ENCODE results near the gene TRAF3.
"Not testable (repeated sequence)": the region's sequence is repeated elsewhere in the genome, so short reads cannot be mapped to it uniquely, and the experiment has no call there.

The TRAF3 gene

GRCh38 chr14:102809870-102810269 lies 32.6 kb downstream of the TRAF3 start:
- DNase-seq = no peak

GRCh38 chr14:102810523-102810922 lies 33.3 kb downstream of the TRAF3 start:
- DNase-seq = no peak

GRCh38 chr14:102811254-102811963 lies 34.2 kb downstream of the TRAF3 start:
- DNase-seq = no peak

DNA sequence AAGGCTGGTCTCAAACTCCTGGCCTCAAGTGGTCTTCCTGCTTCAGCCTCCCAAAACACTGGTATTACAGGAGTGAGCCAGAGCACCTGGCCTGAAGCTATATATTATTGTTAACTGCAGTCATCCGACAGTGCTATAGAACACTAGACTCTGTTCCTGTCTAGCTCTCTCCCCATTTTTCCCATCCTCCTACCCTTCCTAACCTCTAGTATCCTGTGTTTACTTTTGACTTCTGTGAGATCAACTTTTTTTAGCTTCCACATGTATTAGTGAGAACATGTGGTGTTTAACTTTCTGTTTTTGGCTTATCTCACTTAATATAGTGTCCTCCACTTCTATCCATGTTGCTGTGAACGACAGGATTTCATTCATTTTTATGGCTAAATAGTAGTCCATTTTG lies 34.7 kb downstream of the TRAF3 start:
- no peak for DNase-seq

DNA sequence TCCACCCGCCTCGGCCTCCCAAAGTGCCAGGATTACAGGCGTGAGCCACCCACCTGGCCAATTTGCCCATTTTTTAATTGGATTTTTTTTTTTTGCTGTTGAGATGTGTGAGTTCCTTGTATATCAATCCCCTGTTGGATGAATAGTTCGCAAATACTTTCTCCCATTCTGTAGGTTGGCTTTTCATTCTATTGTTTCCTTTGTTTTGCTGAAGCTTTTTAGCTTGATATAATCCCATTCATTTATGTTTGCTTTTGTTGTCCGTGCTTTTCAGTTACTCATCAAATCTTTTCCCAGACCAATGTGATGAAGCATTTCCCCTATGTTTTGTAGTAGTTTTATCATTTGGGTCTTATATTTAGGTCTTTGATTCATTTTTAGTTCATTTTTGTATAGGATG lies 36.4 kb downstream of the TRAF3 start:
- no peak for DNase-seq

GRCh38 chr14:102817318-102817717 lies 40.1 kb downstream of the TRAF3 start:
- no peak for DNase-seq

DNA sequence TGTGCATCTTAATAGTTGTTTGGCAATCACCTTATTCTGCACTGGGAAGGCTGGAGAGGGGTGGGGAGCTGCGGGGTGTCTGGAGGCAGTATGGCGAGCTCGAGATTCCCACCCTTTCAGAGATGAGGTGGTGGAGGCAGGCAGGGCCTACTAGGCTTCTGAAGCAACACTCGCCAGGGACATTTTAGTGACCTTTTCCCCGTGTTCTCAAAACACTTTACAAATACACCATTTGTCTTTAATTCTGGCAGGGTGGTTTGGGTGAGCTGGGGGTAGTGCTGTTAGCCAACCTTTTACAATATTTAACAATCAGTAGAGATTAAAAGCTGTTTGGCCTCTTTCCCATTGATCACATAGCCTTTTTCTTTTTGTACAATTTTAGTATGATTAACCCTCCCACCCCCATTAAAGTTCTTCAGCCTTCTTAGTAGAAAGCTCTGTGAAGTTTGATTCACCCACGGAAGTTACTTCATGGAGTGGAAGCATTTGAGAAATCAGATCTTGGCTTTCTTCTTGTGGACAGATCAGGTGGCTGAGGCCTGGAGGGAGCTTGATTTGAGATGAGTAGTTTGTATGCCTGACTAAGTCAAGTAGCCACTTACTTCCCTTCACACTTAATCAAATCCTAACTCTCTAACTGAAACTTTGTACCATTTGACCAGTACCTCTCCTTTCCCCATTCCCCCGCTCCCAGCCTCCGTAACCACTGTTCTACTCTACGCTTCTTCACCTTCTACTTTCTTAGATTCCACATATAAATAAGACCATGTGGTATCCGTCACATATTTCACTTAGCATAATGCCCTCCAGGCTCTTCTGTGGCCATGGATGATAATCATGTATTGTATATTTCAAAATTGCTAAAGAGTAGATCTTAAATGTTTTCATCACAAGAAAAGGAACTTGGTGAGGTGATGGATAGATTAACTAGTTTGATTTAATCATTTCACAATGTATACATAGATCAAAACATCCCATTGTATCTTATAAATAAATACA lies 41.0 kb downstream of the TRAF3 start:
- no peak for DNase-seq

GRCh38 chr14:102819176-102819628 lies 42.0 kb downstream of the TRAF3 start:
- peak in 1 of 2 experiments; percentile 61 for DNase-seq

- DNase-seq = no peak
These were observed 42.6 kb downstream of the TRAF3 start for GRCh38 chr14:102819747-102820330.

- no peak for DNase-seq
These were observed 44.0 kb downstream of the TRAF3 start for GRCh38 chr14:102821252-102821651.

- DNase-seq = no peak
These were observed 45.1 kb downstream of the TRAF3 start for GRCh38 chr14:102822311-102822863.

GRCh38 chr14:102822887-102823286 lies 45.6 kb downstream of the TRAF3 start:
- DNase-seq = not testable (repeated sequence)

DNA sequence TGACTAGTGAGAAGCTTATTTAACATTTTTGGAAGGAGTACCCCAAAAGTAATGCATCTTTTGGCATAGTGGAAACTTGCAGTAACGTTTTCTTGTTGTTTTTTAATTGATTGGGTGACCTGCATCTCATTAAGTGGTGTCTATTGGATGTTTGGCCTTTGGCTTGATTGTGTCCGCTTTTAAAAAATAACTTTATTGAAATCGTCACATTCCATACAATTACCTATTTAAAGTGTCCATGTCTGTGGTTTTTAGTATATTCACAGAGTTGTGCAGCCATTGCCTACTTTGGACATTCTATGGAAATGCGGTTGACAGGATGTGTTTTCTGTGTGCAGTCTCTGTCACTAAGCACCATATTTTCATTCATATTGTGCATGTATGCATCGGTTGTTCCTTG lies 46.3 kb downstream of the TRAF3 start:
- DNase-seq = no peak

GRCh38 chr14:102824832-102825231 lies 47.6 kb downstream of the TRAF3 start:
- no peak for DNase-seq

GRCh38 chr14:102825307-102826095 lies 48.3 kb downstream of the TRAF3 start:
- DNase-seq = no peak

- no peak for DNase-seq
These were observed 48.9 kb downstream of the TRAF3 start for GRCh38 chr14:102826161-102826560.

- no peak for DNase-seq
These were observed 49.8 kb downstream of the TRAF3 start for GRCh38 chr14:102826751-102827675.

GRCh38 chr14:102827716-102828115 lies 50.5 kb downstream of the TRAF3 start:
- peak in 1 of 2 experiments; percentile 60 for DNase-seq

DNA sequence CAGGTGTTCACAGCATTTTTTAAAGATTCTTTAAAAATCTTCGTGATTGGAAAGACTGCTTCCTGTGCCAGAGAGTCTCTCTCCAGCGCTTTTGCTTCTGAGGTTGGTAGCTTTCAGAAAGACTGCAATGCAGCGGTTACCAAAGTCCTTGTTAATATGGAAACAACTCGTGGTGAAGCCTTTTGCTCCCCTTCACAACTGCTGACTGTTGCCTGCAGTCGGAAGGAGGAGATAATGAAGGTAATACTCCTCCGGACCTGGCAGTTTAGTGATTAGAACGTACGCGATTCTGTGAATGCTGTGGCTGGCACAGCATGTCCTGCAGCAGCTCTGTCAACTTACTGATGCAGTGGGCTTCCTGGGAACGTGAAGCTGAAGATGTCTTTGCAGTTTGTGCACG lies 50.9 kb downstream of the TRAF3 start:
- DNase-seq = peak; percentile 14 to 57

GRCh38 chr14:102829016-102829548 lies 51.8 kb downstream of the TRAF3 start:
- DNase-seq = peak; percentile 75 to 90

All from NCI-H2081 (cell line).